Adrenal gland (tissue), 12 donors: Measurements from ENCODE around the gene ZNF672. TPM values are rescaled to one million over a fixed set of nuclear protein-coding genes. Genes with fewer than 3 reads are reported as not detected.

Experiments used
- DNase-seq, 7 donors: peaks; one replicate each; pipeline ENCODE4 v3.0.0-alpha.2; 2019 to 2020
- H3K27ac ChIP-seq, 5 donors: fragments of 200-600 bp; sonication (generic) in 4 of 5; 1 replicate in 3 of 5; 2 replicates in 2 of 5; pipeline versions ENCODE4 v1.5.1 to v1.8.0; 2016 to 2020; ENCODE audit warnings: mild to moderate bottlenecking in 1 of 5
- H3K27me3 ChIP-seq: fragments of 200-600 bp; 2 replicates; pipeline ENCODE4 v1.8.0; 2021
- H3K36me3 ChIP-seq, 2 donors: fragments of 200-600 bp; replicated peaks in 1 of 2; 1 replicate in 1 of 2; 2 replicates in 1 of 2; pipeline versions ENCODE4 v1.5.1 to v1.8.0; 2018 to 2022
- H3K4me1 ChIP-seq, 2 donors: fragments of 200-600 bp; replicated peaks in 1 of 2; 1 replicate in 1 of 2; 2 replicates in 1 of 2; pipeline versions ENCODE4 v1.5.1 to v1.8.0; 2018 to 2021
- H3K4me3 ChIP-seq, 4 donors: fragments of 200-600 bp; sonication (generic) in 3 of 4; one replicate each; pipeline ENCODE4 v1.5.1; 2016 to 2018
- H3K9me3 ChIP-seq, 3 donors: fragments of 200-600 bp; sonication (generic) in 1 of 3; replicated peaks in 1 of 3; 1 replicate in 2 of 3; 2 replicates in 1 of 3; pipeline versions ENCODE4 v1.5.1 to v1.8.0; 2016 to 2021
- POLR2A ChIP-seq, 2 donors: fragments of 450-650 bp; IDR thresholded peaks; one replicate each; pipeline ENCODE4 v1.6.1; 2017; ENCODE audit warnings: antibody characterized with exemption in 2 of 2, mild to moderate bottlenecking in 2 of 2, moderate library complexity in 1 of 2
- WGBS, 4 donors: extraction: QIAGEN DNeasy Blood & Tissue Kit in 2 of 4; methylation state at CpG; one replicate each; pipeline versions ENCODE4 v1.1.5 to v1.1.7; 2013 to 2017; 5-methylcytosine and 5-hydroxymethylcytosine counted together
- intact Hi-C, 2 donors: fragments of 100-400 bp; cut with DNase I; formaldehyde crosslinking; loops; one replicate each; pipeline versions ENCODE4 v1.14.1 to v1.15.0; 2022 to 2023
- microRNA-seq, 3 donors: library from miRNA; unstranded; fragments of <30 nt; microRNA quantifications; one replicate each; pipeline ENCODE4, GENCODE V29; 2017 to 2020
- polyA plus RNA-seq, 3 donors: library from polyadenylated mRNA; stranded (reverse); fragments of 200-250 nt in 2 of 3; fragments of 350-450 nt in 1 of 3; fragmentation: Illumina TruSeq in 1 of 3; extraction: RNeasy Lipid Tissue Mini Kit (QIAGEN cat#74804) in 1 of 3; gene quantifications; one replicate each; pipeline ENCODE4 v1.2.3, GENCODE V29; 2013 to 2014
- small RNA-seq, 2 donors: library from RNA; depleted of rRNA; stranded (forward); fragments of <200 nt; gene quantifications; one replicate each; pipeline ENCODE3, GENCODE V24; 2016
- total RNA-seq, 9 donors: library from RNA; depleted of rRNA in 4 of 9; stranded (reverse); fragments of >200 nt in 4 of 9; fragments of 120-200 nt in 1 of 9; fragmentation: NEBNext Ultra II Directional in 1 of 9; extraction: Animal tissue kit (Norgen Biotek cat#: 25700) in 1 of 9; gene quantifications; one replicate each; pipeline versions ENCODE4 v1.1.0 to v1.2.4, GENCODE V29; 2013 to 2023
- TF ChIP-seq, protein P1 (sequence below), 6 experiments: fragments of 450-650 bp in 4 of 6; fragments of 200-600 bp in 2 of 6; sonication (generic) in 1 of 6; IDR thresholded peaks; 1 replicate in 5 of 6; 2 replicates in 1 of 6; pipeline versions ENCODE4 v1.5.1 to v1.8.0; 2016 to 2021; ENCODE audit warnings: antibody characterized with exemption in 6 of 6, mild to moderate bottlenecking in 2 of 6, moderate library complexity in 1 of 6
- donor health status: healthy with polysubstance abuse.
- donor health status: Bipolar disorder and iron deficiency.
- donor health status: DM: yes; HTN: yes; CAD: no.
- donor health status: DM: no; HTN: no; CAD: no.
- donor health status: DM: no; HTN: no; CAD: no.
- donor health status: DM: yes; HTN: yes; CAD: no.

Gene ZNF672
- total and polyA plus RNA-seq, 12 donors = 9.5 to 47.5 (median 29.3) TPM

DNA sequence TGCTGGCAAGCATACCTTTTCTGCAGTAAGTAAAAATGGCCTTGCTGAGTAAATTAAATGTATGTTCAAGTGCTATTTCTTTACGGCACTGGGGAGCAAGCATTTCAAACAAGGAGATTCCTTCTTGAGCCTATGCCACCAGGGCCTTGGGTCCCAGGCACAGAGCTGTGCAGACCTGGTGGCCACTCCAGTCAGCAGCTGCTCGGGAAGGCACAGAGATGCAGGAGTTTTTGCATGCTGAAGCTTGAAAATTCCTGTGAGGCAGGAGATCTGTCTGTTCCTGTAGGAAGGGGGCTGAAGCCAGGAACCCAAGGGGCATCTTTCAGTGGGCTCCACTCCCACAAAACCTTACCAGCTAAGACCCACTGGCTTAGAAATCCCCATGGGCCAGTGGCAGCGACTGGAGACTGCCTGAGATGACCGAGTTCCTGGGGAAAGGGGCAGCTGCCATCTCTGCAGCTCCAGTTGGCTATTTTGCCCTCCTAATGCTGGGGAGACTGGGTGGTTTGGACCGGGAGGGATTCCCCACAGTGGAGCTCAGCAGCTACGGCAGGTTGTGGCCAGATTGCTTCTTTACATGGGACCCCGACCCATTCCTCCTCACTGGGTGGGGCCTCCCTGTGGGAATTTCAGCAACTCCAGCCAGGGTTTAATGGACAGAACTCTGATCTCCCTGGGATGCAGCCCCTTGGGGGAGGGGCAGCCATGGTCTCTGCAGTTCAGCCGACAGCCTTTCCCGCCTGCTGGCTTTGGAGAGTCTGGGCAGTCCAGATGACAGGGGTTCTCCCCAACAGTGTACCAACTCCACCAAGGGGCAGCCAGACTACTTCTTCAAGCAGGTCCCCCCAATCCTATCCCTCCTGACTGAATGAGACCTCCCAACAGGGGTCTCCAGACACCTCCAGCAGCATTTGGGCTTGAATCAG lies 59.7 kb downstream of the ZNF672 start:
- Histone ChIP-seq H3K4me1 (no peaks in the 10 kb centered on the region), H3K9me3 (no peaks in the 10 kb centered on the region), H3K27ac (no peak overlapping the region), H3K27me3 (peaks cover 10% of the 10 kb centered on the region), H3K36me3 (no peaks in the 10 kb centered on the region), H3K4me3 (no peak overlapping the region)
- DNase-seq = no peak
- intact Hi-C loops = no loop called here
- TF ChIP-seq, protein P1, sequence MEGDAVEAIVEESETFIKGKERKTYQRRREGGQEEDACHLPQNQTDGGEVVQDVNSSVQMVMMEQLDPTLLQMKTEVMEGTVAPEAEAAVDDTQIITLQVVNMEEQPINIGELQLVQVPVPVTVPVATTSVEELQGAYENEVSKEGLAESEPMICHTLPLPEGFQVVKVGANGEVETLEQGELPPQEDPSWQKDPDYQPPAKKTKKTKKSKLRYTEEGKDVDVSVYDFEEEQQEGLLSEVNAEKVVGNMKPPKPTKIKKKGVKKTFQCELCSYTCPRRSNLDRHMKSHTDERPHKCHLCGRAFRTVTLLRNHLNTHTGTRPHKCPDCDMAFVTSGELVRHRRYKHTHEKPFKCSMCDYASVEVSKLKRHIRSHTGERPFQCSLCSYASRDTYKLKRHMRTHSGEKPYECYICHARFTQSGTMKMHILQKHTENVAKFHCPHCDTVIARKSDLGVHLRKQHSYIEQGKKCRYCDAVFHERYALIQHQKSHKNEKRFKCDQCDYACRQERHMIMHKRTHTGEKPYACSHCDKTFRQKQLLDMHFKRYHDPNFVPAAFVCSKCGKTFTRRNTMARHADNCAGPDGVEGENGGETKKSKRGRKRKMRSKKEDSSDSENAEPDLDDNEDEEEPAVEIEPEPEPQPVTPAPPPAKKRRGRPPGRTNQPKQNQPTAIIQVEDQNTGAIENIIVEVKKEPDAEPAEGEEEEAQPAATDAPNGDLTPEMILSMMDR (IDR thresholded peaks at IDR 0.05) = no peak
- no peak for TF ChIP-seq POLR2A (IDR thresholded peaks at IDR 0.05)
- WGBS, 4 donors = 65 to 76% (median 72%) methylated on average over 2 to 9 of the region's 9 CpGs

Small RNA genes lying within 50 kb of the gene (microRNA-seq; reads per million reads assigned to microRNA genes)
- gene MIR3124 = 1.3 to 3.4 (median 3.1) reads per million in 3 donors

Small RNA genes lying within 50 kb of the gene (small RNA-seq; reads per million reads assigned to genes)
- gene MIR3124 = 0 reads per million in 2 donors

Other genes starting within 250 kb of the ZNF672 start
- gene OR2T10, start 240.5 kb upstream of the ZNF672 start, total RNA-seq = not detected
- gene OR2T10, start 240.5 kb upstream of the ZNF672 start, polyA plus RNA-seq = not detected
- not detected for gene OR2T11, start 203.1 kb upstream of the ZNF672 start, total RNA-seq
- not detected for gene OR2T11, start 203.1 kb upstream of the ZNF672 start, polyA plus RNA-seq
- not detected for gene OR2T35, start 192.9 kb upstream of the ZNF672 start, total RNA-seq
- gene OR2T35, start 192.9 kb upstream of the ZNF672 start, polyA plus RNA-seq = not detected
- gene OR2T27, start 182.7 kb upstream of the ZNF672 start, total RNA-seq = not detected
- not detected for gene OR2T27, start 182.7 kb upstream of the ZNF672 start, polyA plus RNA-seq
- not detected for gene OR14I1, start 135.5 kb upstream of the ZNF672 start, total RNA-seq
- not detected for gene OR14I1, start 135.5 kb upstream of the ZNF672 start, polyA plus RNA-seq
- not detected for gene LYPD8, start 82.5 kb upstream of the ZNF672 start, total RNA-seq
- under 1 TPM in 1 of 3 donors, not detected in 2; 0.13 TPM for gene LYPD8, start 82.5 kb upstream of the ZNF672 start, polyA plus RNA-seq
- 10 to 100 TPM; 19.3 to 36.9 (median 27.1) TPM for gene SH3BP5L, start 12.3 kb upstream of the ZNF672 start, total RNA-seq
- 10 to 100 TPM; 15.4 to 29.2 (median 16.9) TPM for gene SH3BP5L, start 12.3 kb upstream of the ZNF672 start, polyA plus RNA-seq
- gene ZNF692, start 20.9 kb downstream of the ZNF672 start, total RNA-seq = 10 to 100 TPM; 11.5 to 70.2 (median 27.8) TPM
- gene ZNF692, start 20.9 kb downstream of the ZNF672 start, polyA plus RNA-seq = 100 to 1,000 TPM in 2 of 3 donors, 10 to 100 TPM in 1; 10.3 to 366 (median 155) TPM
- gene PGBD2, start 68.0 kb downstream of the ZNF672 start, total RNA-seq = 1 to 10 TPM; 1.6 to 9.2 (median 4.6) TPM
- gene PGBD2, start 68.0 kb downstream of the ZNF672 start, polyA plus RNA-seq = 1 to 10 TPM; 4.5 to 7.2 (median 7.2) TPM